ENCODE data around the gene CYP51A1.

- no peak for TF ChIP-seq CTCF (IDR thresholded peaks at IDR 0.05)
- TF ChIP-seq POLR2A (IDR thresholded peaks at IDR 0.05) = no peak
Measured at GRCh38 chr7:92149736-92150239, 15.5 kb upstream of the CYP51A1 start.

Measured in tibial nerve (tissue), 3 donors.